A549 (cell line): Measurements from ENCODE around the gene LATS2. TPM values are rescaled to one million over a fixed set of nuclear protein-coding genes. Genes with fewer than 3 reads are reported as not detected.

Experiments used
- ATAC-seq, 2 experiments: fragments of 200-7000 bp in 1 of 2; fragments of >200 bp in 1 of 2; cut with Nextera tagmentation in 1 of 2; cut with Tn5 transposase in 1 of 2; 3 replicates each; pipeline versions ENCODE4 v1.8.0 to v1.9.1; 2018 to 2020; ENCODE audit warnings: mild to moderate bottlenecking in 1 of 2, moderate library complexity in 1 of 2
- CTCF ChIA-PET: fragments of 300-600 bp; sonication (Branson Sonifier 250); formaldehyde crosslinking; extraction: SDS; loops from one replicate; lab custom pipeline; 2021; ENCODE audit warnings: antibody characterized with exemption, inconsistent platforms; lab: Yijun Ruan, JAX
- POLR2A ChIA-PET: fragments of 350-600 bp; formaldehyde crosslinking; extraction: SDS; loops from one replicate; lab custom pipeline; 2021; ENCODE audit warnings: antibody characterized with exemption, inconsistent platforms; lab: Yijun Ruan, JAX
- DNase-seq, 2 experiments: peaks; one replicate each; pipeline versions ENCODE4 v3.0.0 to v3.0.0-alpha.2; 2011 to 2016; ENCODE audit warnings: low read depth in 1 of 2, low spot score in 1 of 2
- FAIRE-seq: peaks from 2 replicates; lab custom pipeline; 2011; peaks lifted over from hg19 to GRCh38; lab: Jason Lieb, UNC
- H3K27ac ChIP-seq, 2 experiments: fragments of >200 bp; sonication (Bioruptor Twin); formaldehyde crosslinking; 3 replicates each; pipeline ENCODE4 v1.5.1; 2016 to 2017
- H3K4me1 ChIP-seq: fragments of >200 bp; sonication (Bioruptor Twin); formaldehyde crosslinking; 3 replicates; pipeline ENCODE4 v1.6.1; 2016
- H3K4me2 ChIP-seq: fragments of >200 bp; sonication (Bioruptor Twin); formaldehyde crosslinking; 3 replicates; pipeline ENCODE4 v1.6.1; 2016
- H3K4me3 ChIP-seq: fragments of >200 bp; sonication (Bioruptor Twin); formaldehyde crosslinking; 3 replicates; pipeline ENCODE4 v1.5.1; 2016
- H3K9me3 ChIP-seq: fragments of >200 bp; sonication (Bioruptor Twin); formaldehyde crosslinking; 3 replicates; pipeline ENCODE4 v1.6.1; 2016
- BHLHE40 ChIP-seq: IDR thresholded peaks from 2 replicates; pipeline ENCODE4 v1.6.1; 2012; ENCODE audit warnings: low read depth, low read length, inconsistent platforms
- CBX8 ChIP-seq: fragments of 200-600 bp; sonication (generic); IDR thresholded peaks from 2 replicates; pipeline ENCODE4 v1.6.1; 2016
- CHD4 ChIP-seq: fragments of 200-600 bp; sonication (generic); IDR thresholded peaks from 2 replicates; pipeline ENCODE4 v1.6.1; 2016; ENCODE audit warnings: antibody characterized with exemption, mild to moderate bottlenecking, borderline replicate concordance
- GATA3 ChIP-seq: IDR thresholded peaks from 2 replicates; pipeline ENCODE4 v1.6.1; 2012; ENCODE audit warnings: borderline replicate concordance
- HEYL ChIP-seq: fragments of 250-450 bp; sonication (Bioruptor Pico); IDR thresholded peaks from 2 replicates; pipeline ENCODE4 v1.8.0; 2021; ENCODE audit warnings: mild to moderate bottlenecking, moderate library complexity
- HOXA7 ChIP-seq: fragments of 250-450 bp; sonication (Bioruptor Pico); IDR thresholded peaks from 2 replicates; pipeline ENCODE4 v1.5.0; 2020; ENCODE audit warnings: mild to moderate bottlenecking, moderate library complexity
- JUNB ChIP-seq: fragments of >200 bp; sonication (Bioruptor Twin); formaldehyde crosslinking; IDR thresholded peaks from 2 replicates; pipeline ENCODE4 v1.6.1; 2016
- KDM1A ChIP-seq: fragments of 200-600 bp; sonication (generic); IDR thresholded peaks from 2 replicates; pipeline ENCODE4 v1.6.1; 2016; ENCODE audit warnings: low read depth, mild to moderate bottlenecking
- RAD21 ChIP-seq, 2 experiments: fragments of >200 bp in 1 of 2; sonication (Bioruptor Twin) in 1 of 2; formaldehyde crosslinking in 1 of 2; IDR thresholded peaks in 1 of 2; conservative IDR thresholded peaks in 1 of 2; 2 replicates in 1 of 2; 3 replicates in 1 of 2; pipeline ENCODE4 v1.6.1; 2012 to 2018; ENCODE audit warnings: inconsistent platforms in 1 of 2
- RNF2 ChIP-seq: fragments of 200-600 bp; sonication (generic); IDR thresholded peaks from 2 replicates; pipeline ENCODE4 v1.6.1; 2016; ENCODE audit warnings: low read depth, mild to moderate bottlenecking, antibody characterized with exemption, moderate library complexity, borderline replicate concordance
- TP53 ChIP-seq: fragments of 250-450 bp; sonication (Bioruptor Pico); IDR thresholded peaks from 2 replicates; pipeline ENCODE4 v1.5.0; 2021; ENCODE audit warnings: mild to moderate bottlenecking, moderate library complexity
- ZSCAN20 ChIP-seq: fragments of 250-450 bp; sonication (Bioruptor Pico); IDR thresholded peaks from 2 replicates; pipeline ENCODE4 v1.8.0; 2022; ENCODE audit warnings: mild to moderate bottlenecking, moderate library complexity
- WGBS: methylation state at CpG from one replicate; pipeline ENCODE4 v1.1.6; 2017; ENCODE audit errors: missing lambda C conversion rate; 5-methylcytosine and 5-hydroxymethylcytosine counted together
- polyA plus RNA-seq, 4 experiments: library from polyadenylated mRNA; depleted of rRNA in 3 of 4; stranded (reverse); fragments of >200 nt; fragmentation: RNase III in 1 of 4; extraction: RNeasy Plus Mini Kit Qiagen cat#74134 plus additional on column Dnase treatment in 1 of 4; gene quantifications; 2 replicates in 3 of 4; 3 replicates in 1 of 4; pipeline ENCODE4 v1.2.3, GENCODE V29; 2011 to 2017
- TF ChIP-seq, protein P1 (sequence below): IDR thresholded peaks from 2 replicates; pipeline ENCODE4 v1.6.1; 2012
- TF ChIP-seq, protein P2 (sequence below): fragments of 450-650 bp; IDR thresholded peaks from 2 replicates; pipeline ENCODE4 v1.6.1; 2014; ENCODE audit warnings: antibody characterized with exemption
- TF ChIP-seq, protein P3 (sequence below): fragments of 250-450 bp; sonication (Bioruptor Pico); IDR thresholded peaks from 2 replicates; pipeline ENCODE4 v1.5.0; 2021; ENCODE audit warnings: mild to moderate bottlenecking, moderate library complexity, borderline replicate concordance
- TF ChIP-seq, protein P4 (sequence below): fragments of >200 bp; sonication (Bioruptor Twin); formaldehyde crosslinking; IDR thresholded peaks from 3 replicates; pipeline ENCODE4 v1.6.1; 2016

LATS2 gene
- polyA plus RNA-seq, 2 of the 4 experiments (the other 2 are of a cell fraction): 7.8 to 7.9 TPM

DNA sequence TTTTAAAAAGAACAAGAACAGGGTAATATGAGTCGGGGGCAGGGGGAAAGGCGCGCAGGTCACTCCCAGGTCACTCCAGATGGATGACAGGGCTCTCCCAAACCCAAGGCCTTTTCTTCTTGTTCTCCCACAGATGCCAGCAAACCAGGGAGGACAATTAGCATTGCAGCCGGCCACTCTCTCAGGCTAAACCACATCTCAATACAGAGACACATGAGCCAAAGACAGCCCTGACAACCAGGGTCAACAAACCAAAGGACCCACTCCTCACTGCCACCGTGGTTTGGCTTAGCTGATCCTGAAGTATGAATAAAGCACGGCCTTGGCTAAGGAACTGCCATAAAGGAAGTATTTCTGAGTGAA is 47.3 kb downstream of the LATS2 start:
- TF ChIP-seq KDM1A: no peak
- ChIA-PET POLR2A (no interaction called here), CTCF (interaction anchor here (1.3 kb wide), 1 partner anchor 9 kb away, joined by 3 read pairs; no protein-coding TSS in a partner anchor)
- peak overlapping the region; percentile 72 for H3K4me2 ChIP-seq
- ATAC-seq (no peak), DNase-seq (no peak), FAIRE-seq (no peak)
- WGBS: 89% methylated on average over 6 of the region's 6 CpGs
- H3K4me1 ChIP-seq: peaks cover 77% of the 10 kb centered on the region
- peak overlapping the region in 1 of 2 experiments; percentile 44; a peak in 2 of 6 replicates for H3K27ac ChIP-seq
- no peak overlapping the region for H3K4me3 ChIP-seq
- H3K9me3 ChIP-seq: no peaks in the 10 kb centered on the region

DNA sequence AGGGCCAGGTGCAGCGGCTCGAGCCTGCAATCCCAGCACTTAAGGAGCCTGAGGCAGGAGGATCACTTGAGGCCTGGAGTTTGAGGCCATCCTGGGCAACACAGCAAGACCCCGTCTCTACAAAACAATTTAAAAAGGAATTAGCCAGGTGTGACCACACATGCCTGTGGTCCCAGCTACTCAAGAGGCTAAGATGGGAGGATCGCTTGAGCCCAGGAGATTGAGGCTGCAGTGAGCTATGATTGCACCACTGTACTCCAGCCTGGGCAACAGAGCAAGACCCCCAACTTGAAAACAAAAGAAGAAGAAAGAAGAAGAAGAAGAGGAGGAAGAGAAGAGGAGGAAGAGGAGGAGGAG is 47.7 kb downstream of the LATS2 start:
- no peak overlapping the region for H3K4me2 ChIP-seq
- no peak for ATAC-seq
- POLR2A ChIA-PET: no interaction called here

DNA sequence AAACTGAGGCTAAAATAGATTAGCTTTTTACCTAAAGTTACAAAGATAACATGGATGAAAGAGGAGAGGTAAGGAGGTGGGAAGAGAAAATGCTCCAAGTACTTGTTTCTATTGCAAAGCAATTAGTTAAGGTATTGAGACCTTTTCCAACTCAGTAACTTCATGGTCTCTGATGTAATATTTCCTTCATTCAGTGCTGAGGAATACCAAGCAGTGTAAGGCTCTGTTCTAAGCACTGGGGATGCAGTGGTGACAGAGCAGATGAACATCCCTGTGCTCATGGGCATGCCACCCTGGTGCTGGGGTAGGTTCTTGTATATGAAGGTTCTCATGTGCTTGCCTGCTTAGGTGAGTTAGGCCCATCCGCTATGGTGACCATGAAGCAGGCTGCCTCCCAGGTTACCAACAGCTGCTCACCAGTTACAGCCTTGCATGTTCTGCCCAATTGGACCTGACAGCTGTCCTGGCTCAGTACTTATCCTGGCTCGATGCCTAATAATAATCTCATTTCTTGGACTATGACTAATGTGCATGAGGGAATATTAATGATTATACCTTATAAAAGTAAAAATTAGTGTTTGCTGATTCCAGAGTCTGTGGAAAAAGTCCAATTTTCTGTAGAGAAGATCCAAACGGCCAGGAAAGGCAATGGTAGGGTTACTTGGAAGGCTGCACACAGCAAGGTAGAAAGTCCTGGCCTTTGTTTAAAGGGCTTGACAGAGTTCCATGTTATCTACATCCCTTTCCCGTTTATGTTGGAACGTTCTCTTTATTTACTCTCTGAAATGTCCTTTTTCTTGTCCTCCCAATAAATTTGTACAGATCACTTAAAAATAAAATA is 48.3 kb downstream of the LATS2 start:
- ATAC-seq: no peak
- Histone ChIP-seq H3K27ac (no peak overlapping the region), H3K4me3 (no peak overlapping the region), H3K9me3 (no peaks in the 10 kb centered on the region), H3K4me2 (no peak overlapping the region), H3K4me1 (peaks cover 73% of the 10 kb centered on the region)
- FAIRE-seq: no peak
- no peak for DNase-seq
- CTCF ChIA-PET: no interaction called here
- TF ChIP-seq, protein P1, sequence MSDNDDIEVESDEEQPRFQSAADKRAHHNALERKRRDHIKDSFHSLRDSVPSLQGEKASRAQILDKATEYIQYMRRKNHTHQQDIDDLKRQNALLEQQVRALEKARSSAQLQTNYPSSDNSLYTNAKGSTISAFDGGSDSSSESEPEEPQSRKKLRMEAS: no peak
- TF ChIP-seq CHD4: no peak
- TF ChIP-seq HEYL (CRISPR knock-in tag): no peak
- TF ChIP-seq GATA3: no peak
- TF ChIP-seq, protein P2, sequence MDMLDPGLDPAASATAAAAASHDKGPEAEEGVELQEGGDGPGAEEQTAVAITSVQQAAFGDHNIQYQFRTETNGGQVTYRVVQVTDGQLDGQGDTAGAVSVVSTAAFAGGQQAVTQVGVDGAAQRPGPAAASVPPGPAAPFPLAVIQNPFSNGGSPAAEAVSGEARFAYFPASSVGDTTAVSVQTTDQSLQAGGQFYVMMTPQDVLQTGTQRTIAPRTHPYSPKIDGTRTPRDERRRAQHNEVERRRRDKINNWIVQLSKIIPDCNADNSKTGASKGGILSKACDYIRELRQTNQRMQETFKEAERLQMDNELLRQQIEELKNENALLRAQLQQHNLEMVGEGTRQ: no peak
- no peak for TF ChIP-seq RAD21 (conservative IDR thresholded peaks at IDR 0.05 in 1 of 2, IDR thresholded peaks at IDR 0.05 in 1 of 2)
- no peak for TF ChIP-seq HOXA7
- no peak for TF ChIP-seq BHLHE40
- TF ChIP-seq, protein P3, sequence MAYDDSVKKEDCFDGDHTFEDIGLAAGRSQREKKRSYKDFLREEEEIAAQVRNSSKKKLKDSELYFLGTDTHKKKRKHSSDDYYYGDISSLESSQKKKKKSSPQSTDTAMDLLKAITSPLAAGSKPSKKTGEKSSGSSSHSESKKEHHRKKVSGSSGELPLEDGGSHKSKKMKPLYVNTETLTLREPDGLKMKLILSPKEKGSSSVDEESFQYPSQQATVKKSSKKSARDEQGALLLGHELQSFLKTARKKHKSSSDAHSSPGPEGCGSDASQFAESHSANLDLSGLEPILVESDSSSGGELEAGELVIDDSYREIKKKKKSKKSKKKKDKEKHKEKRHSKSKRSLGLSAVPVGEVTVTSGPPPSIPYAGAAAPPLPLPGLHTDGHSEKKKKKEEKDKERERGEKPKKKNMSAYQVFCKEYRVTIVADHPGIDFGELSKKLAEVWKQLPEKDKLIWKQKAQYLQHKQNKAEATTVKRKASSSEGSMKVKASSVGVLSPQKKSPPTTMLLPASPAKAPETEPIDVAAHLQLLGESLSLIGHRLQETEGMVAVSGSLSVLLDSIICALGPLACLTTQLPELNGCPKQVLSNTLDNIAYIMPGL (CRISPR knock-in tag): no peak
- no peak for TF ChIP-seq CBX8
- POLR2A ChIA-PET: no interaction called here
- WGBS: 75% methylated on average over 5 of the region's 5 CpGs

More for the DNA sequence above, 47.7 kb downstream of the LATS2 start:
- CTCF ChIA-PET: no interaction called here
- FAIRE-seq (no peak), DNase-seq (no peak)
- 93% methylated on average over 4 of the region's 4 CpGs for WGBS
- TF ChIP-seq JUNB: no peak
- no peak for TF ChIP-seq TP53 (CRISPR knock-in tag)
- TF ChIP-seq ZSCAN20 (CRISPR knock-in tag): no peak
- TF ChIP-seq, protein P4, sequence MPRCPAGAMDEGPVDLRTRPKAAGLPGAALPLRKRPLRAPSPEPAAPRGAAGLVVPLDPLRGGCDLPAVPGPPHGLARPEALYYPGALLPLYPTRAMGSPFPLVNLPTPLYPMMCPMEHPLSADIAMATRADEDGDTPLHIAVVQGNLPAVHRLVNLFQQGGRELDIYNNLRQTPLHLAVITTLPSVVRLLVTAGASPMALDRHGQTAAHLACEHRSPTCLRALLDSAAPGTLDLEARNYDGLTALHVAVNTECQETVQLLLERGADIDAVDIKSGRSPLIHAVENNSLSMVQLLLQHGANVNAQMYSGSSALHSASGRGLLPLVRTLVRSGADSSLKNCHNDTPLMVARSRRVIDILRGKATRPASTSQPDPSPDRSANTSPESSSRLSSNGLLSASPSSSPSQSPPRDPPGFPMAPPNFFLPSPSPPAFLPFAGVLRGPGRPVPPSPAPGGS: no peak
- TF ChIP-seq, protein P3 (CRISPR knock-in tag): no peak
- no peak for TF ChIP-seq RAD21 (conservative IDR thresholded peaks at IDR 0.05 in 1 of 2, IDR thresholded peaks at IDR 0.05 in 1 of 2)
- TF ChIP-seq RNF2: no peak
- H3K27ac ChIP-seq: no peak overlapping the region
- H3K9me3 ChIP-seq: no peaks in the 10 kb centered on the region
- peaks cover 77% of the 10 kb centered on the region for H3K4me1 ChIP-seq
- no peak overlapping the region for H3K4me3 ChIP-seq
